Measurements from ENCODE around the gene VMAC. TPM values are rescaled to one million over a fixed set of nuclear protein-coding genes. Genes with fewer than 3 reads are reported as not detected.

VMAC gene
- total RNA-seq, 1 donor from 2014 or later, result 4.6 TPM

DNA sequence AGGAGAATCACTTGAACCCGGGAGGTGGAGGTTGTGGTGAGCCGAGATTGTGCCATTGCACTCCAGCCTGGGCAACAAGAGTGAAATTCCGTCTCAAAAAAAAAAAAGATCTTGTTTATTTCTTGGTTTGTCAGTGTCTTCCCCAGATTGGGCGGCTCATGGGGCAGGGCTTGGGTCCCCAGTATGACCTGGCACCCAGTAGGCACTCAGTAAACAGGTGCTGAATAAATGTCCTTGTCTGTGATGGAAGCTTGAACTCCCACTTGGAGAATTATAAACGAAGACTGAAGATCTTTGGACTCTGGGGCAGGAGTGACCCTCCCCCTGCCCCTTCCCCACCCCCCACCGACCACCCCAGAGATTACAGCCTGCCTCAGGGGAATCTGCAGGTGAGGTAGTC is 24.5 kb upstream of the VMAC start:
- no peaks in the 10 kb centered on the region for H3K36me3 Mint-ChIP-seq

DNA sequence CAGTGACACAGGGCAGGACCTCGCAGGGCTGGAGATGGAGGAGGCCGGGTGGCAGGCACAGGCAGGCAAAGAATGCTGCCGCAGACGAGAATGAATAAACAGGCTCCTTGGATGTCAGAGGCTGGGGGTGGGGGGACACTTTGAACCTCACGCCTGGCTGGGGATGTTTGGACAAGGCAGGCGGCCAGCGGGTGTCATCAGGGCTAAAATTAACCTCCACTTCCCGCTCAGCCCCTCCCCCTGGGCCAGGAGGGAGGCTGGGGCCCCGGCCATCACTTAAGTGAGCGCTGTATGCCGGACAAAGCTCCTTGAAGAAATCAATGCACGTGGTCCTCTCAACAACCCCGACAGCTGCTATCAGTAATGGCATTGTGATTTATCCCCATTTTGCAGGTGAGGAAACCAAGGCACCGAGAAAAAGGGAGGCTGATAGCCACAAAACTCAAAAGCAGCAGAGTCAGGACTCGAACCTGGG is 24.0 kb upstream of the VMAC start:
- Histone ChIP-seq H3K4me2 (no peak overlapping the region), H3K9ac (no peak overlapping the region), H3K9me3 (ENCODE audit: low read depth) (no peaks in the 10 kb centered on the region), H2AFZ (replicated peaks) (no peak overlapping the region), H3K36me3 (no peaks in the 10 kb centered on the region), H3K27me3 (no peaks in the 10 kb centered on the region), H3K27ac (no peak overlapping the region), H3K4me3 (no peak overlapping the region), H3K79me2 (ENCODE audit: low read depth) (no peaks in the 10 kb centered on the region), H3F3A (ENCODE audit: low read depth) (peaks cover 16% of the 10 kb centered on the region), H4K20me1 (ENCODE audit: low read depth) (no peaks in the 10 kb centered on the region), H3K4me1 (peaks cover 23% of the 10 kb centered on the region)
- no peaks in the 10 kb centered on the region for H3K36me3 Mint-ChIP-seq
- peaks cover 14% of the 10 kb centered on the region for H3K27me3 Mint-ChIP-seq (ENCODE audit: insufficient read depth, low read depth)
- H3K27ac Mint-ChIP-seq, result no peak overlapping the region
- no peak overlapping the region for H3K4me3 Mint-ChIP-seq
- TF ChIP-seq EZH2phosphoT487 (IDR thresholded peaks at IDR 0.05) (no peak), EZH2 (IDR thresholded peaks at IDR 0.05) (no peak)
- TF ChIP-seq, protein P1, sequence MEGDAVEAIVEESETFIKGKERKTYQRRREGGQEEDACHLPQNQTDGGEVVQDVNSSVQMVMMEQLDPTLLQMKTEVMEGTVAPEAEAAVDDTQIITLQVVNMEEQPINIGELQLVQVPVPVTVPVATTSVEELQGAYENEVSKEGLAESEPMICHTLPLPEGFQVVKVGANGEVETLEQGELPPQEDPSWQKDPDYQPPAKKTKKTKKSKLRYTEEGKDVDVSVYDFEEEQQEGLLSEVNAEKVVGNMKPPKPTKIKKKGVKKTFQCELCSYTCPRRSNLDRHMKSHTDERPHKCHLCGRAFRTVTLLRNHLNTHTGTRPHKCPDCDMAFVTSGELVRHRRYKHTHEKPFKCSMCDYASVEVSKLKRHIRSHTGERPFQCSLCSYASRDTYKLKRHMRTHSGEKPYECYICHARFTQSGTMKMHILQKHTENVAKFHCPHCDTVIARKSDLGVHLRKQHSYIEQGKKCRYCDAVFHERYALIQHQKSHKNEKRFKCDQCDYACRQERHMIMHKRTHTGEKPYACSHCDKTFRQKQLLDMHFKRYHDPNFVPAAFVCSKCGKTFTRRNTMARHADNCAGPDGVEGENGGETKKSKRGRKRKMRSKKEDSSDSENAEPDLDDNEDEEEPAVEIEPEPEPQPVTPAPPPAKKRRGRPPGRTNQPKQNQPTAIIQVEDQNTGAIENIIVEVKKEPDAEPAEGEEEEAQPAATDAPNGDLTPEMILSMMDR (IDR thresholded peaks at IDR 0.05), result no peak
- no peaks in the 10 kb centered on the region for H3K9me3 Mint-ChIP-seq
- no peak for DNase-seq (ENCODE audit: low spot score)
- H3K4me1 Mint-ChIP-seq, result peaks cover 41% of the 10 kb centered on the region

More for the DNA sequence above, 24.5 kb upstream of the VMAC start:
- H4K20me1 ChIP-seq (ENCODE audit: low read depth), result no peaks in the 10 kb centered on the region
- Mint-ChIP-seq H3K27me3 (ENCODE audit: insufficient read depth, low read depth) (peaks cover 12% of the 10 kb centered on the region), H3K27ac (no peak overlapping the region), H3K9me3 (no peaks in the 10 kb centered on the region), H3K4me3 (peak overlapping the region; percentile 60), H3K4me1 (peaks cover 37% of the 10 kb centered on the region)
- no peaks in the 10 kb centered on the region for H3K36me3 ChIP-seq
- no peak for DNase-seq (ENCODE audit: low spot score)
- no peaks in the 10 kb centered on the region for H3K9me3 ChIP-seq (ENCODE audit: low read depth)
- no peak overlapping the region for H3K4me2 ChIP-seq
- TF ChIP-seq, protein P1 (IDR thresholded peaks at IDR 0.05), result no peak
- TF ChIP-seq EZH2phosphoT487 (IDR thresholded peaks at IDR 0.05) (no peak), EZH2 (IDR thresholded peaks at IDR 0.05) (no peak)
- H3K27ac ChIP-seq, result no peak overlapping the region
- no peaks in the 10 kb centered on the region for H3K27me3 ChIP-seq
- no peak overlapping the region for H3K9ac ChIP-seq
- peaks cover 16% of the 10 kb centered on the region for H3F3A ChIP-seq (ENCODE audit: low read depth)
- H3K79me2 ChIP-seq (ENCODE audit: low read depth), result no peaks in the 10 kb centered on the region
- no peak overlapping the region for H2AFZ ChIP-seq (replicated peaks)
- peaks cover 23% of the 10 kb centered on the region for H3K4me1 ChIP-seq
- no peak overlapping the region for H3K4me3 ChIP-seq

DNA sequence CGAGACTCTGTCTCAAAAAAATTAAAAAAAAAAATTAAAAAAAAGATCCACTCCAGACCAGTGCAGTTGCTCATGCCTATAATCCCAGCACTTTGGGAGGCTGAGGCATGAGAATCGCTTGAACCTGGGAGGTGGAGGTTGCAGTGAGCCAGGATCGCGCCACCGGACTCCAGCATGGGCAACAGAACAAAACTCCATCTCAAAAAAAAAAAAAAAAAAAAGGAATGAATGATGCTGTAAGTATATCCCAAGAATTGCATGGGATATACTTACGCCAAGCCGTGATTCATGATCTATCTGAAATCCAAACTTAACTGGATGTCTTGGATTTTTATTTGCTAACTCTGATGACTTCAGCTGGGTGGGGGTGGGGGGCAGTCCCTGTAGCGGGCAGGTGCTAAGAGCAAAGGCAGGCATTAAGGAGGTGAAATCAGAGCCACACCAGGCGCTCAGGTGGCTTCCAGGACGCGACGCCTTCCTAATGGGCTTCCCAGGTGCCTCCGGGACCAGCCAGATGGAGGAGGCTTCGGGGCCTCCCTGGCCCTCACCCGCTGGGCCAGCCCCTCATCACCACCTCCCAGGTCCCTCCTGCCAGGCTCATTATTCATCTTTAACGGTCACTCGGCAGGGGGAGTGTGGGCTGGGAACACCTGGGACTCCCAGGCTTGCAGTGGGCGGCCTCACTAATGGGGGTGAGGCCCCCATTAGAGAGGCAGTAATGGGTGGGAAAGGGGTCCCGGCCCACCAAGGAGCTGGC is 23.0 kb upstream of the VMAC start:
- TF ChIP-seq, protein P1 (IDR thresholded peaks at IDR 0.05), result no peak
- TF ChIP-seq EZH2phosphoT487 (IDR thresholded peaks at IDR 0.05) (no peak), EZH2 (IDR thresholded peaks at IDR 0.05) (no peak)
- Mint-ChIP-seq H3K4me3 (no peak overlapping the region), H3K4me1 (peaks cover 41% of the 10 kb centered on the region), H3K9me3 (no peaks in the 10 kb centered on the region), H3K36me3 (no peaks in the 10 kb centered on the region), H3K27ac (no peak overlapping the region), H3K27me3 (ENCODE audit: insufficient read depth, low read depth) (peaks cover 14% of the 10 kb centered on the region)
- no peak overlapping the region for H3K4me2 ChIP-seq
- H3F3A ChIP-seq (ENCODE audit: low read depth), result peaks cover 16% of the 10 kb centered on the region
- peaks cover 17% of the 10 kb centered on the region for H3K4me1 ChIP-seq
- H3K36me3 ChIP-seq, result no peaks in the 10 kb centered on the region
- H4K20me1 ChIP-seq (ENCODE audit: low read depth), result no peaks in the 10 kb centered on the region
- no peaks in the 10 kb centered on the region for H3K79me2 ChIP-seq (ENCODE audit: low read depth)
- H2AFZ ChIP-seq (replicated peaks), result no peak overlapping the region
- H3K4me3 ChIP-seq, result no peak overlapping the region
- H3K9ac ChIP-seq, result no peak overlapping the region
- H3K27me3 ChIP-seq, result no peaks in the 10 kb centered on the region
- H3K27ac ChIP-seq, result no peak overlapping the region
- H3K9me3 ChIP-seq (ENCODE audit: low read depth), result no peaks in the 10 kb centered on the region
- DNase-seq (ENCODE audit: low spot score), result no peak

All from neural progenitor cell (in vitro differentiated cells).